ENCODE data around the gene CD86. TPM values are rescaled to one million over a fixed set of nuclear protein-coding genes. Genes with fewer than 3 reads are reported as not detected.

CD86 gene
- total and polyA plus RNA-seq, 2 of the 8 experiments (the other 6 are each of a cell fraction or from before 2014, with no cell fraction given) = 0.12 to 0.30 TPM

- CTCF ChIA-PET (ENCODE audit: partially characterized antibody) = no interaction called here
- Histone ChIP-seq H3K27ac (ENCODE audit: low read depth, low read length) (no peak overlapping the region), H3K9ac (replicated peaks in 1 of 4; ENCODE audit: extremely low read depth in 1 of 4, low read depth in 3 of 4, low read length in 3 of 4) (no peak overlapping the region), H3K18ac (ENCODE audit: extremely low read depth, low read length) (no peak overlapping the region), H3K79me1 (ENCODE audit: low read depth, low read length) (no peaks in the 10 kb centered on the region), H2BK120ac (replicated peaks; ENCODE audit: low read depth, low read length) (no peak overlapping the region), H3K23me2 (ENCODE audit: low read depth, low read length) (no peaks in the 10 kb centered on the region), H3K4ac (replicated peaks; ENCODE audit: insufficient read length, low read depth, low read length) (no peak overlapping the region), H3K27me3 (replicated peaks in 1 of 4; ENCODE audit: control insufficient read depth in 3 of 4, extremely low read depth in 1 of 4, insufficient read depth in 3 of 4, low read length in 3 of 4) (no peaks in the 10 kb centered on the region), H3K79me2 (ENCODE audit: control insufficient read depth in 1 of 2, insufficient read depth in 2 of 2, low read length in 2 of 2) (no peaks in the 10 kb centered on the region), H2BK5ac (ENCODE audit: low read depth, low read length) (no peak overlapping the region), H2BK12ac (ENCODE audit: low read depth, low read length) (no peak overlapping the region), H2AK5ac (ENCODE audit: low read depth, low read length) (no peak overlapping the region), H4K91ac (replicated peaks; ENCODE audit: insufficient read length, low read length) (no peak overlapping the region), H3K4me2 (ENCODE audit: insufficient read depth in 1 of 2, low read depth in 2 of 2, low read length in 2 of 2) (no peak overlapping the region; a peak in 1 of 4 replicates), H3K4me1 (replicated peaks in 1 of 4; ENCODE audit: control insufficient read depth in 3 of 4, insufficient read depth in 4 of 4, low read length in 3 of 4) (no peaks in the 10 kb centered on the region), H3K14ac (ENCODE audit: insufficient read length) (no peak overlapping the region), H2AFZ (ENCODE audit: low read length) (peak overlapping the region; percentile 93; the same call in 1 of the 2 replicates), H3K4me3 (ENCODE audit: extremely low read depth in 1 of 4, insufficient read depth in 2 of 4, low read depth in 3 of 4, low read length in 4 of 4) (no peak overlapping the region), H4K20me1 (replicated peaks in 1 of 2; ENCODE audit: control insufficient read depth in 1 of 2, insufficient read depth in 2 of 2, low read length in 2 of 2) (no peaks in the 10 kb centered on the region), H2BK15ac (ENCODE audit: low read length) (no peak overlapping the region), H4K8ac (ENCODE audit: extremely low read depth, insufficient read depth, low read length) (no peak overlapping the region), H3K36me3 (ENCODE audit: control insufficient read depth in 2 of 4, insufficient read depth in 4 of 4, low read length in 3 of 4) (no peaks in the 10 kb centered on the region), H3K56ac (replicated peaks; ENCODE audit: insufficient read length, low read depth, low read length) (no peak overlapping the region), H3K23ac (ENCODE audit: insufficient read length) (no peak overlapping the region), H2BK20ac (ENCODE audit: low read length) (no peak overlapping the region), H3K9me3 (ENCODE audit: insufficient read depth in 2 of 2, low read depth in 1 of 2, low read length in 1 of 2) (no peaks in the 10 kb centered on the region), H4K5ac (ENCODE audit: insufficient read length, low read depth, low read length) (no peak overlapping the region)
- POLR2A ChIA-PET (ENCODE audit: partially characterized antibody) = no interaction called here
- no peak for TF ChIP-seq TAF7 (optimal IDR thresholded peaks at IDR 0.05; ENCODE audit: borderline replicate concordance, low read depth, low read length)
- DNase-seq (ENCODE audit: low read depth in 1 of 2, low spot score in 2 of 2) (no peak), FAIRE-seq (no peak)
- WGBS, 2 experiments (ENCODE audit: extremely low coverage in 1 of 2, insufficient coverage in 1 of 2, insufficient read length in 1 of 2, insufficient replicate concordance in 2 of 2, low coverage in 1 of 2, low lambda C conversion rate in 2 of 2, missing lambda C conversion rate in 1 of 2) = 85% methylated on average over 5 of the region's 5 CpGs; no CpG with 5 or more reads in 1 of the 2 experiments
Observed at GRCh38 chr3:122067214-122067550, 12.0 kb downstream of the CD86 start.
